Activated CD8-positive, alpha-beta memory T cell treated with anti-CD3 and anti-CD28 coated beads for 24 hours (primary cell): ENCODE measurements around the gene CGB8.
"Not testable (repeated sequence)": the region's sequence is repeated elsewhere in the genome, so short reads cannot be mapped to it uniquely, and the experiment has no call there.

Experiments
- DNase-seq: peaks from one replicate; pipeline ENCODE4 v3.0.0-alpha.2; 2020

The CGB8 gene

DNA sequence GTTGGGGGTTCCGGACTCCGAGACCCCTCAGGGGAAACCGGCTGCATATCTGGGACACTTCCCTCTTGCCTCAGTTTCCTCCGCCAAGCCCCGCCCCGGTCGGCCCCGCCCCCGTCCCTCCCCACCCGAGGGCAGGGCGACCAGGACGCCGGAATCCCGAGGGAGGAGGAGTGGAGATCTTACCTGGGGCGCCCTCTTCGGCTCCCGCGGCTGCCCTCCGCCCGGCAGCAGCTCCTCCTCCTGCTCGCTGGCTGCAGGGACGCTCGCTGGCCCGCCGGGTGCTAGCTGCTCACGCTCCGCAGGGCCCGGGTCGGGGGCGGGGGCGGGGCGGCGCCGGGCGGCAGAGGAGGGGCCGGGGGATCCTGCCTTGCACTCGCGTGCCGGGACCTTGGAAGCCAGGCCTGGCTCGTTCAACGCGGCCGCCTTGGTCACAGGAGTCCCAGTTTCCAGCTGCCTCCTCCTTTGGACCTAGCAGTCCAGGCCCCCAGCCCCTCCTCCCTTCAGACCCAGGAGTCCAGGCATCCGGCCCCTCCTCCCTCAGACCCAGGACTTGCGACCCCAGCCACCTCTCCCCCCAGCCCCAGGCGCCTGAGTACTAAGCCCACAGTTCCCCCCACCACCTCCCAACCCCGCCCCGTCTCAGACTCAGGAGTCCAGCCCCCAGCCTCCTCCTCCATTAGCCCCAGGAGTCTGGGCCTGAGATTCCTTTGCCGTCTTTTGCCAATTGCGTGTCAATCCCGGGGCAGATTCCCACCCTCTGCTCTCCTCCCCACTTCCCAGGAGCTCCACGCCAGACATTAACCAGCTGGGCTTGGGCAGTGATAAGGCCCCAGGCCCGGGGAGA, 16.1 kb upstream of the CGB8 start, which contains the start of gene NTF4:
NTF4 (minus strand) TSS at position 51 of the 844 bp plus-strand sequence. CDS start 2,821 bp downstream, outside the sequence.
- DNase-seq: no peak

DNA sequence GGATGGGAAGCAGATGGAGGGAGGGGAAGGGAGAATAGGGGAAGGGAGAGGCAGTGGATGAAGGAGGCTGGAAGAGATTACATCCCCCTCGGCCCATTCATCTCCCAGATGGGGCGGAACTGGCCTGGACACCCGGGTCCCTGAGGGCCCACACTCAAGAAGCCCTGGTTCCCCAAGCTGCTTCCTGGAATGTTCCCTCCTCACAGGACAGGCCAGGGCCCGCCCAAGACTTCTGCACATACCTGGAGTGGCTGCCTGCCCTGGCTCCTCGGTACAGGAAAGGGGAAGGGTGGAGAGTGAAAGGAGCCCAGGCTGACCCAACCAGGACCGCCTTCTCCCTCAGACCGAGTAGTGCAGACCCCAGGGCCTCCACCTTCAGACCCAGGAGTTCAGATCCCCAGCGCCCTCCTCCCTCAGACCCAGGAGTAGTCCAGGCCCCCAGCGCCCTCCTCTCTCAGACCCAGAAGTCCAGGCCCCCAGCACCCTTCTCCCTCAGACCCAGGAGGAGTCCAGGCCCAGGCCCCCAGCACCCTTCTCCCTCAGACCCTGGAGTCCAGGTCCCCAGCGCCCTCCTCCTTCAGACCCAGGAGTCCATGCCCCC, 15.2 kb upstream of the CGB8 start:
- DNase-seq: no peak

DNA sequence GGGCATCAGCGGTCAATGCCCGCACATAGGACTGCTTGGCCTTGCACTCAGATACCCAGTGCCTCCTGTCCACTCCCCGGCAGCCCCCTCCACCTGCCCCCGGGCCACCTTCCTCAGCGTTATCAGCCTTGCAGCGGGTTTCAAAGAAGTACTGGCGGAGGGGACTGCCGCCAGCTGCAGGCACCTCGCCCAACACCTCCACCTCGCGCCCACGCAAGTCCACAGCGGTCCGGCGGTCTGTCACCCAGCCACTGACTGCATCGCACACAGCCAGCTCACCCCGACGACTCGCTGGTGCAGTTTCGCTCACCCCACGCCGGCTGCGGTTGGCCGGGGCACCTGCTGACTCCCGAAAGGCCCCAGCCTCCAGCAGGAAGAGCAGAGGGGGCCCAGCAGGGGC, 12.5 kb upstream of the CGB8 start:
- DNase-seq: no peak

DNA sequence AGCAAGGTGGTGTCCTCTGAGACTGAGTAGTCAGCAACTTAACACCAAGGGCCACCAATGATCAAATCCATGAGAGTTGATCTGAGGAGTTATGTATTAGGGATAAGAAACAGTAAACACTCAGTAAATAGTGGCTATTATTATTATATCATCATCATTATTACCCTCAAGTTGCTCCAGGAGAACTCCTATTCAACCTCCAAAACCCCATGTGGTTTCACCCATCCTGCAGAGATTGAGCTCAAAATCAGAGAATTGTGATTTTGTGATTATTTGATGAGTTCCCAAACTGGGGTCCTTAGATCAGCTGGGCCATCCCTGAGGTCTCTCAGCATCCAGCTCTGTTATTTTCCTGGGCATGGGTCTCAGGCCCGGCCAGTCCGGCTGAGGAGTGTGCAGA, 12.1 kb upstream of the CGB8 start:
- DNase-seq: no peak

DNA sequence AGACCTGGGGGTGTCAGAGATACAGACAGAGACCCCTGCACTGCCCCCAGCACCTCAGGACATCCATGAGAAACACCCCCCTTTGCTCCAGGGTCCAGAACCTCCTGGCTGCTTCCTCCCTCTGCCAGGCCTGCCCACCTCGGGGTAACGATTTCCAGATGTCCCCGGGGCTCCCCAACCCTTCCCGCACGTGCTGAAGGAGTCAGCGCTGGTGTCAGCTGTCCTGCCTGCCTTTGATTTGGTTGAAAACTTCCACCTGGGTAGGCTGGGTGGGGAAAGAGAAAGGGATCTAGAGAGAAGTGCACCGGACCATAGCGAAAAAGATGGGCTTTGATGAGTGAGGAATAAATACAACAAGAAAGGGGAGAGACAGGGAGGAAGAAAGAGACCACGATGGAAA, 10.1 kb upstream of the CGB8 start:
- DNase-seq: no peak

DNA sequence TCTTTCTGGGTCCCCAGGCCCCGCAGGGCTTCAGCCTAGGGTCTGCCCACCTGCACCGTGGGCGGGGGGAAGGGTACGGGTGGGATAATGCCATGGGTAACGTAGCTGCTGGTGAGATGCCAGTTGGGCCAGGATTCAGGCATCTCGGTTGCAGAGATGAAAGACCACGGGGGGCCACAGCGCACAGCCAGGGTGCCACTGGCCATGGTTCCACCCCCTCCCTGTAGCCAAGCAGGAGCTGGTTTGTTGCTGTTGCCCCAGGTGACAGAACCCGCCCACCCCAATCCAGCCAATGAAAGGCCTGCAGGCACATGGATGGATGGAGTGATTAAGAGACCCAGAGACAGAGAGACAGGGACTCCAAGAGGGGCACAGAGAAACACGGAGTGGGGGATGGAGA, 9.7 kb upstream of the CGB8 start:
- DNase-seq: no peak

DNA sequence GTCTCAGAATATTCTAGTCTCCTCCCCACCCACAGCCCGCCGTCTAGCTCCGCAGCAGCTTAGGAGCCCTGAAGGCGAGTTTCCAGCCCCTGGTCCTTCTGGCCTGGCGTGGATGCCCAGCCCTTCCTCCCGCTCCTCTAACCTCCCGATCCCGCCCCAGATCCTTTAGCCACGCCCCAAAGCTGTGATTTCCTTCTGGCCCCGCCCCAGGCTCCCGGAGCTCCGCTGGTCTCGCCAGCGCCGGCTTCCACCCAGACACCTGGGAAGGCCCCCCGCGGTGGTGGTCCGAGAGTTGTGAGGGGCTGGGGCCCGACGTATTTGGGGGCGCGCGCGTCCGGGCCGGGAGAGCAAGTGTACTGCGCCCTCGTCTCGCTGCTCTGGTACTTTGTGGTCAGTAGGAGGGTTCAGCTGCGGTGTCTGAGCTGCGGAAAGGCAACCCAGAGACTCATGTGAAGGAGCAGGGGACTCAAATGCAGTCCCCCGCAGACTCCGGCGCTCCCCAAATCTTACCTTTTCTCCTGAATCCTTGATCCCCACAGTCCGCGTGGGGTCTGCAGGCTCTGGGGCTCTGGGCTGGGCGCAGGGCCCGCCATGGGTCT, 8.8 kb upstream of the CGB8 start, which contains the start of gene CGB7:
CGB7 (minus strand) TSS at position 114 of the 599 bp plus-strand sequence. CDS start 2,374 bp downstream, outside the sequence.
- peak; percentile 72 for DNase-seq

DNA sequence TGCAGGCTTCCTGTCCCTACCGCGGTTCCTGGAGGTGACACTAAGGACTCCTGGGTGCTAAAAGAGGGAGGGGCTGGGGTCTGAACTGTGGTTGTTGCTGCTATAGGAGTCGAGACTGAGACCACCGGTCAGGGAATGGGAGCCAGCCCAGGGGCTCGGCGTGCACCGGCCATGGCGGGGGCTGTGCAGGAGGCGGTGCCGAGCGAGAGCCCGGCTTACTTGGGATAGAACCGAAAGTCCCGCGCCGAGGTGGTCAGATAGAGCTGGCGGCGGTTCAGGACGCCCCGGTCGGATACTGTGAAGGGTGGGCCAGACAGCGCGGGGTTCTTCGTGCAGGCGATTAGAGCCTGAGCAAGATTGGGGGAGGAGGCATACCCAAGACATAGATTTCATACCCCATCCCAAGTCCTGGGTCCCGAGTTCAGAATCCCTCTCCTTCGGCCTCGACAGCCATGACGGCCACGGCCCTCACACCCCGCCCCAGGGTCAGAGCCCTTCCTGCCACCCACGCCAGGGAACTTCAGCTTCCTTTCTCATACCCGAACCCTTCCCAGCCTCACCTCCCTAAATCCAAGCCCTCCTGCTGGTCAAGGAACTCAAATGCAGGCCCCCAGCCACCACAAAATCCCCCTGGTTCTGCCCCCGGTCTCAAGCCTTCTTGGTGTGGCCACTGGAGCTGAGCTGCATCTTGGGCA, 8.1 kb upstream of the CGB8 start:
- not testable (repeated sequence) for DNase-seq

DNA sequence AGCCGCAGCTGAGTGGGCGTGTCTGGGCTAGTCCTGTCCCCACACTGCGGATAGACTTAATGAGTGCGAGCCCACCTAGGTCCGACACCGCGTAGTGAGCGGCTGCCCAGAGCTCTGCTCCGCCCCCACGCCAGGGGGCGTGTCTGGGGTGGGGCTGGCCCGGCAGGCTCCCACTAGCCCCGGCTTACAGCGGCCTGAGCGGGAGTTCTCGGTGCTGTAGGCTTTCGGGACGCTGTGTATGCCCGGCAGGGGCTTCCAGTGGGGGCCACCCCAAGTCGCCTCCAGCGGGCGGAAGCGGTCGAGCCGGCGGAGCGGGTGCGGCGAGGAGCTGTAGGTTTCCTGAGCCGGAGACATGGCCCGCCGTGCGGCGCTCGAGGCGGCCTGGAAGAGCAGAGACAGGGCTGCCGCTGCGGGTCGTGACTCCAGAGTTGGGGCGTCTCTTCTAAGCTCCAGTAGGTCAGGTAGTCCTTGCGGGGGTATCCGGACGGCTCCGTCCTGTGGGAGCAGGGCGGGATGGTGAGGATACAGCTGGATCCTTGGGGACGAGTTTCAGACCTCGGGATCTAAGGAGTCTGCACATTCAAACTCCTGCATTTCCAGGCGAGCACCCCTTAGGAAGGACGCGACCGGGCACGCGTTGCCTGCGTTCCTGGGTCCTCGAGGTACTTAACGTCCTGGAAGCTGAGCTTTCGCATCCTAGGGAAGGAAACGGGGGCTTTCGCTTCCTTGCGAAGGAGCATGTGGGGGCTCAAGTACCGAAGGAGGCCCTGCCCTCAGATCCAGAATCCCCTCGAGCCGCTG, 7.4 kb upstream of the CGB8 start:
- peak; percentile 84 for DNase-seq

DNA sequence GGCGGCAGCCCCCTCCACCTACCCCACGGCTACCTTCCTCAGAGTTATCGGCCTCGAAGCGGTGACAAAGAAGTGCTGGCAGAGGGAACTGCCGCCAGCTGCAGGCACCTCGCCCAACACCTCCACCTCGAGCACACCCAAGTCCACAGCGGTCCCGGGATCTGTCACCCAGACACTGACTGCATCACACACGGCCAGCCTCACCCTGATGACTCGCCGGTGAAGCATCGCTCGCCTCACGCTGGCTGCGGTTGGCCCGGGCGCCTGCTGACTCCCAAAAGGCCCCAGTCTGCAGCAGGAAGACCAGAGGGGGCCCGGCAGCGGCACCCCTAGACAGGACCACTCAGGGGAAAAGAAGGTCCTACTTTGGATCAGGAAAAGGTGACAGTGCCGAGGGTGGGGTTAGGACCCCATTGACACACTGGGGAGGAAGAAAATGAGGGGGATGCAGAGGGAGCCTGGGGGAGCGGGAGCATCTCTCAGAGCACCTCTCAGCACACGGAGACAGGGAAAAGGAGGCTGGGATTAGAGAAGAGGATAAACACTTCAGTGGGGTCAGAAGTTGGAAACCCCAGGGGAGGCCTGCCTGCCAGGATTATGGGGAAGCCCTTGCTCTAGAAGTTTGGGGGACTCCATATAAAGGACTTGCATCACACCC, 1.6 kb upstream of the CGB8 start:
- not testable (repeated sequence) for DNase-seq

DNA sequence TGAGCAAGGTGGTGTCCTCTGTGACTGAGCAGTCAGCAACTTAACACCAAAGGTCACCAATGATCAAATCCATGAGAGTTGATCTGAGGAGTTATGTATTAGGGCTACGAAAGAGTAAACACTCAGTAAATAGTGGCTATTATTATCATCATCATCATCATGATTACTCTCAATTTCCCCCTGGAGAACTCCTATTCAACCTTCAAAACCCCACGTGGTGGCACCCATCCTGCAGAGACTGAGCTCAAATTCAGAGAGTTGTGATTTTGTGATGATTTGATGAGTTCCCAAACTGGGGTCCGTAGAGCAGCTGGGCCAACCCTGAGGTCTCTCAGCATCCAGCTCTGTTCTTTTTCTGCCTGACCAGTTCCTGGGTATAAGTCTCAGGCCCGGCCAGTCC, 923 bp upstream of the CGB8 start:
- DNase-seq: not testable (repeated sequence)

DNA sequence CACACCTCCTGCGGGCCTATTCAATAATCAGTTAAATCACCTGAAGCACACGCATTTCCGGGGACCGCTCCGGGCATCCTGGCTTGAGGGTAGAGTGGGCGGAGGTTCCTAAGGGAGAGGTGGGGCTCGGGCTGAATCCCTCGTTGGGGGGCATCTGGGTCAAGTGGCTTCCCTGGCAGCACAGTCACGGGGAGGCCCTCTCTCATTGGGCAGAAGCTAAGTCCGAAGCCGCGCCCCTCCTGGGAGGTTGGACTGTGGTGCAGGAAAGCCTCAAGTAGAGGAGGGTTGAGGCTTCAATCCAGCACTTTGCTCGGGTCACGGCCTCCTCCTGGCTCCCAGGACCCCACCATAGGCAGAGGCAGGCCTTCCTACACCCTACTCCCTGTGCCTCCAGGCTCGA, 5.4 kb downstream of the CGB8 start, which contains the start of gene CGB5:
CGB5 (plus strand) TSS at position 301 of the 400 bp plus-strand sequence. CDS start 362 bp downstream, outside the sequence.
- not testable (repeated sequence) for DNase-seq

DNA sequence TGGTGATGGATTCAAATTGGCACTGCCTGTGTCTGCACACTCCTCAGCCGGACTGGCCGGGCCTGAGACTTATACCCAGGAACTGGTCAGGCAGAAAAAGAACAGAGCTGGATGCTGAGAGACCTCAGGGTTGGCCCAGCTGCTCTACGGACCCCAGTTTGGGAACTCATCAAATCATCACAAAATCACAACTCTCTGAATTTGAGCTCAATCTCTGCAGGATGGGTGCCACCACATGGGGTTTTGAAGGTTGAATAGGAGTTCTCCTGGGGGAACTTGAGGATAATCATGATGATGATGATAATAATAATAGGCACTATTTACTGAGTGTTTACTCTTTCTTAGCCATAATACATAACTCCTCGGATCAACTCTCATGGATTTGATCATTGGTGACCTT, 6.2 kb downstream of the CGB8 start:
- DNase-seq: not testable (repeated sequence)

DNA sequence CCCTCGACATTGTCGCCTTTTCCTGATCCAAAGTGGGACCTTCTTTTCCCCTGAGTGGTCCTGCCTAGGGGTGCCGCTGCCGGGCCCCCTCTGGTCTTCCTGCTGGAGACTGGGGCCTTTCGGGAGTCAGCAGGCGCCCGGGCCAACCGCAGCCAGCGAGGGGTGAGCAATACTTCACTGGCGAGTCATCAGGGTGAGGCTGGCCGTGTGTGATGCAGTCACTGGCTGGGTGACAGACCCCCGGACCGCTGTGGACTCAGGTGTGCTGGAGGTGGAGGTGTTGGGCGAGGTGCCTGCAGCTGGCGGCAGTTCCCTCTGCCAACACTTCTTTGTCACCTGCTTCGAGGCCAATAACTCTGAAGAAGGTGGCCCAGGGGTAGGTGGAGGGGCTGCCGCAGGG, 6.7 kb downstream of the CGB8 start:
- DNase-seq: no peak

DNA sequence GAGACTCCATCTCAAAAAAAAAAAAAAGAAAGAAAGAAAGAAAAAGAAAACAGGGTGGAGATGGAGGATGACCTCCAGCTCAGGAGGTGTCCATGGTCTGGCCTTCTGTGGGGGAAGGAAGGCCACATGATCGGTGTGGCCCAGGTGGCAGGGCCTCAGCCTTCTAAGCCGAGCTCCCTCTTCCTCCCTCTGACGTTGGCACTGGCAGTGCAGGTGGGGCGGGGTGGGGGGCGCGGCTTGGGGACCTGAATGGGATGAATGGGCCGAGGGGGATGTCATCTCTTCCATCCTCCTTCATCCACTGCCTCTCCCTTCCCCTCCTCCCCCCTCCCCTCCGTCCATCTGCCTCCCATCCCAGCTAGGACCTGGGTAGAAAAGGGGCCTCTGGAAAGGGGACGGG, 9.2 kb downstream of the CGB8 start:
- not testable (repeated sequence) for DNase-seq

DNA sequence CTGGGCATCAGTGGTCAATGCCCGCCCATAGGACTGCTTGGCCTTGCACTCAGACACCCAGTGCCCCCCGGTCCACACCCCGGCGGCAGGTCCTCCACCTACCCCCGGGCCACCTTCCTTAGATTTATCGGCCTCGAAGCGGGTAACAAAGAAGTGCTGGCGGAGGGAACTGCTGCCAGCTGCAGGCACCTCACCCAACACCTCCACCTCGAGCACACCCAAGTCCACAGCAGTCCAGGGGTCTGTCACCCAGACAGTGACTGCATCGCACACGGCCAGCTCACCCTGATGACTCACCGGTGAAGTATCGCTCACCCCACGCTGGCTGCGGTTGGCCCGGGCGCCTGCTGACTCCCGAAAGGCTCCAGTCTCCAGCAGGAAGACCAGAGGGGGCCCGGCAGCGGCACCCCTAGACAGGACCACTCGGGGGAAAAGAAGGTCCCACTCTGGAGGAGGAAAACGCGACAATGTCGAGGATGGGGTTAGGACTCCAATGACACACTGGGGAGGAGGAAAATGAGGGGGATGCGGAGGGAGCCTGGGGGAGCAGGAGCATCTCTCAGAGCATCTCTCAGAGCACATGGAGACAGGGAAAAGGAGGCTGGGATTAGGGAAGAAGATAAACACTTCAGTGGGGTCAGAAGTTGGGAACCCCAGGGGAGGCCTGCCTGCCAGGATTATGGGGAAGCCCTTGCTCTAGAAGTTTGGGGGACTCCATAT, 10.2 kb downstream of the CGB8 start:
- not testable (repeated sequence) for DNase-seq

DNA sequence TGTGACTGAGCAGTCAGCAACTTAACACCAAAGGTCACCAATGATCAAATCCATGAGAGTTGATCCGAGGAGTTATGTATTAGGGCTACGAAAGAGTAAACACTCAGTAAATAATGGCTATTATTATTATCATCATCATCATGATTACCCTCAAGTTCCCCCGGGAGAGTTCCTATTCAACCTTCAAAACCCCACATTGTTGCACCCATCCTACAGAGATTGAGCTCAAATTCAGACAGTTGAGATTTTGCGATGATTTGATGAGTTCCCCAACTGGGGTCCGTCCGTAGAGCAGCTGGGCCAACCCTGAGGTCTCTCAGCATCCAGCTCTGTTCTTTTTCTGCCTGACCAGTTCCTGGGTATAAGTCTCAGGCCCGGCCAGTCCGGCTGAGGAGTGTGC, 10.8 kb downstream of the CGB8 start:
- DNase-seq: not testable (repeated sequence)

DNA sequence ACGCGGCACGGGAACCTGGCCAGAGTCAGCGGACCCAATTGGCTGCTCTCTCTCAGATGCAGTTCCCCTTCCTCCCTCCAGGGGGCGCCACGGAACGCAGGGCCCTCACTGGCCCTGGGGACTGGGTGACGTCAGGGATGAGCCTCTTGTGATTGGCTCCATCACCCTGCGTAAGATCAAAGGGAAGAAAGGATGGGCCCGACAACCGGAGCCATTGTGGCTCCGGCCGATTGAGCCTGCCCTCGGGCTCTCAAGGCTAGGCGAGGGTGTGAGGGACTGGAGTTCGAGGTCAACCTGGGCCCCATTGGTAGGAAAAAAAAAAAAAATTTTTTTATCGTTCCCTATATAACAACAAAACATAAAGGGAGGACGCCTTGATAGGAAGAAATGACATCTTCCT, 12.1 kb downstream of the CGB8 start, which contains the start of gene CGB1:
CGB1 (minus strand) TSS at position 81 of the 400 bp plus-strand sequence. CDS start 184 bp downstream, outside the sequence.
- DNase-seq: peak; percentile 77

DNA sequence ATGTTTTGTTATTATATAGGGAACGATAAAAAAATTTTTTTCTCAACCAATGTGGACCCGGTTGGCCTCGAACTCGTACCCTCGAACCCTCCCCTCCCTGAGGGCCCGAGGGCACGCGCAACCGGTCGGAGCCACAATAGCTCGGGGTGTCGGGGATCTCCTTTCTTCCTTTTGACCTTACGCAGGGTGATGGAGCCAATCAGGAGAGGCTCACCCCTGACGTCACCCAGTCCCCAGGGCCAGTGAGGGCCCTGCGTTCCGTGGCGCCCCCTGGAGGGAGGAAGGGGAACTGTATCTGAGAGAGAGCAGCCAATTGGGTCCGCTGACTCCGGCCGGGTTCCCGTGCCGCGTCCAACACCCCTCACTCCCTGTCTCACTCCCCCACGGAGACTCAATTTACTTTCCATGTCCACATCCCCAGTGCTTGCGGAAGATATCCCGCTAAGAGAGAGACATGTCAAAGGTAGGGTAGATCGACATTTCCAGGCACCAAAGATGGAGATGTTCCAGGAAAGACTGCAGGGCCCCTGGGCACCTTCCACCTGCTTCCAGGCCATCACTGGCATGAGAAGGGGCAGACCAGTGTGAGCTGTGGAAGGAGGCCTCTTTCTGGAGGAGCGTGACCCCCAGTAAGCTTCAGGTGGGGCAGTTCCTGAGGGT, 17.1 kb downstream of the CGB8 start, which contains the start of gene CGB2:
CGB2 (plus strand) TSS at position 249 of the 660 bp plus-strand sequence; CDS start at position 455, 206 bp downstream.
- peak; percentile 91 for DNase-seq

DNA sequence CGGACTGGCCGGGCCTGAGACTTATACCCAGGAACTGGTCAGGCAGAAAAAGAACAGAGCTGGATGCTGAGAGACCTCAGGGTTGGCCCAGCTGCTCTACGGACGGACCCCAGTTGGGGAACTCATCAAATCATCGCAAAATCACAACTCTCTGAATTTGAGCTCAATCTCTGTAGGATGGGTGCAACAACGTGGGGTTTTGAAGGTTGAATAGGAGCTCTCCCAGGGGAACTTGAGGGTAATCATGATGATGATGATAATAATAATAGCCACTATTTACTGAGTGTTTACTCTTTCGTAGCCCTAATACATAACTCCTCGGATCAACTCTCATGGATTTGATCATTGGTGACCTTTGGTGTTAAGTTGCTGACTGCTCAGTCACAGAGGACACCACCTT, 18.6 kb downstream of the CGB8 start:
- DNase-seq: not testable (repeated sequence)
